HFF-Myc (cell line): ENCODE data around the gene ERGIC2.
"Not testable (repeated sequence)": the region's sequence is repeated elsewhere in the genome, so short reads cannot be mapped to it uniquely, and the experiment has no call there.

Experiments used
- DNase-seq: peaks from one replicate; pipeline ENCODE4 v3.0.0-alpha.2; 2011; ENCODE audit warnings: low read depth; ENCODE audit errors: extremely low read depth
- H3K4me3 ChIP-seq: replicated peaks from 2 replicates; pipeline ENCODE4 v1.5.1; 2011; ENCODE audit warnings: low read depth, mild to moderate bottlenecking, control low read depth, low read length
- TF ChIP-seq, protein P1 (sequence below): IDR thresholded peaks from 2 replicates; pipeline ENCODE4 v1.5.1; 2012; ENCODE audit warnings: mild to moderate bottlenecking, low read depth, low read length, control low read depth; ENCODE audit errors: missing control alignments

Gene ERGIC2

DNA sequence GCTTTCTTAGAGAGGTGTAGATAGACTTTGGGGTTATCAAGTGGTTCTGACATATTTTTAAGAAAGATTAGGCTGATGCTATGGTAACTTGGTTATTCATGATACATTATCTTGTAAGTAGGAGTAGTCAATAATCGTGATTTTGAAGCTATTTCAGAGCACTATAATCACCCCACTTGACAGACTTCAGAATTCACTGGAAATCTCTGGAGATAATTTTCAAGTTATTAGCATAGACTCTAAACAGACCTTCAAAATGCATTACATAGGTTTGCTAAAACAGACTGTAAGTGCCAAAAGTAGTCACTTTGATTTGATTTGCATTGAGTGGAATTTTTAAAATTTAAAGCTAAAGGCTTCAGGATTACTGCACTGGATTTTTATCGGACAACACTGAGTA lies 74.3 kb downstream of the ERGIC2 start:
- TF ChIP-seq, protein P1, sequence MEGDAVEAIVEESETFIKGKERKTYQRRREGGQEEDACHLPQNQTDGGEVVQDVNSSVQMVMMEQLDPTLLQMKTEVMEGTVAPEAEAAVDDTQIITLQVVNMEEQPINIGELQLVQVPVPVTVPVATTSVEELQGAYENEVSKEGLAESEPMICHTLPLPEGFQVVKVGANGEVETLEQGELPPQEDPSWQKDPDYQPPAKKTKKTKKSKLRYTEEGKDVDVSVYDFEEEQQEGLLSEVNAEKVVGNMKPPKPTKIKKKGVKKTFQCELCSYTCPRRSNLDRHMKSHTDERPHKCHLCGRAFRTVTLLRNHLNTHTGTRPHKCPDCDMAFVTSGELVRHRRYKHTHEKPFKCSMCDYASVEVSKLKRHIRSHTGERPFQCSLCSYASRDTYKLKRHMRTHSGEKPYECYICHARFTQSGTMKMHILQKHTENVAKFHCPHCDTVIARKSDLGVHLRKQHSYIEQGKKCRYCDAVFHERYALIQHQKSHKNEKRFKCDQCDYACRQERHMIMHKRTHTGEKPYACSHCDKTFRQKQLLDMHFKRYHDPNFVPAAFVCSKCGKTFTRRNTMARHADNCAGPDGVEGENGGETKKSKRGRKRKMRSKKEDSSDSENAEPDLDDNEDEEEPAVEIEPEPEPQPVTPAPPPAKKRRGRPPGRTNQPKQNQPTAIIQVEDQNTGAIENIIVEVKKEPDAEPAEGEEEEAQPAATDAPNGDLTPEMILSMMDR = no peak
- no peak for DNase-seq
- H3K4me3 ChIP-seq = no peak overlapping the region

DNA sequence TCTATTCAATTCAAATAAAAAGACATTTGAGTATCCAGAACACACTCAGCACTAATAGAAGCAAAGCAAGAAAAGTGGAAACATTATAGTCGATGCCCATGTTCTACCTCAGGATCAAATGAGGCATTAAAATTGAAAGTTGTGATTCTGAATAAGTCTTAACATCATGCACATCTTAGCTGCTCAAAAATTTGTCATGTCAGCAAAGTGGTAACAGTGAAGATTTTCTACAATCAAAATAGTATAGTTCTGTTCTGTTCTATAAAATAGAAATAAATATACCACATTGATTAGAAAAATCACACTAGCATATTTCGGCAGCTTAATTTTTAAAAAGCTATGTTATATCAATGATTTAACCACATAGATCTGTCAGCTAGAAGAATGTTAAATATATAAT lies 74.7 kb downstream of the ERGIC2 start:
- H3K4me3 ChIP-seq = no peak overlapping the region
- no peak for DNase-seq
- TF ChIP-seq, protein P1 = no peak

DNA sequence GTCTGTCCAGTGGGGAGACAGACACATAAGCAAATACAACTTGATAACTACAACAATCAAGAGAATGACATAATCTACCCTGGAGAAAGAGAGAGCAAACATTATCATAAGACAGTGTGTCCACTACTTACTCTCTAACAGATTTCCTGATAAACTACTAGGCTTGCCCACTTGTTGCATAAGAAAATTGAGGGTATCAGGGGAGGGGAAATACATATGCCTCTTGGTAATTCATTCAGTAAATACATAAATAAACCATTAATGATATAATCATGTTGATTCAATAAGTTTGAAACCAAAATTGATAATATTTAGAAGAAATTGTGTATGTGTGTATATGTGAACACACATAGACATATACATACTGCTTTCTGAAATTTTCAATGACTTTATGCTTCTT lies 76.6 kb downstream of the ERGIC2 start:
- H3K4me3 ChIP-seq = no peak overlapping the region
- DNase-seq = no peak
- TF ChIP-seq, protein P1 = no peak

DNA sequence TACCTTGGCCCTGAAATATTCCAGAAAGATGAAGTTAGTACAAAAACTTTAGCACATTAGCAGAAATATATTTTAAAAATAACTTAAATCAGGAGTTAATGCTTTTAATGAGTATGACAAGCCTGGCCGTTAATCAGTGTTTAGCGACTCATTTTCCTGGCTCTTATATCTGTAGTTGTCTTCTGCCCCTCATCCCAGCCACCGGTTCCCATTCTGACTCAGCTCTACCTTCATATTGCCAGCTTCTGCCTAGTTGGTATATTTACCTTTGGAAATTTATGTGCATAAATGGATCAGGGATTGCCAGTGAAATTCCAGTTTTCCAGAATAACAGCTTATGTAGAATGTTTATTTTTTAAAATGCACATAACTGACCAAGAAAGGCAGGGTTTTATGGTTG lies 79.9 kb downstream of the ERGIC2 start:
- TF ChIP-seq, protein P1 = no peak
- no peak for DNase-seq
- no peak overlapping the region for H3K4me3 ChIP-seq

DNA sequence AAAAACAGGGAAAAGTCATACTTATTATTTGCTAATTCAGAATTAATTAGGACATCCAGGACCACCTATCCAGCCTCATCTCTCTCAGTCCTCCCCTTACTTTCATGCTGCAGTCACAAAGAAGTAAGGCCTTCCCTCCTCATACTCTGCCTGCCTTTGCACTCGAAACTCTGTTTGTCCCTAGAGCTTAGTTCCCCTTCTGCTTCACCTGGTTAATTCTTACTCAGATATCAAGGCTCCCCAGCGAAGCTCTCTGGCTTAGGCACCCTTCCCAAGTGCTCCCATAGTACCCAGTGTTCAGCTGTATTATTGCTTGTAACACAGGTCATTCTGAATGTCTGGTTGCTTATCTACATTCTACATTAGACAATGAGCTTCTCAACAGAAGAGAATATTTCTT lies 81.3 kb downstream of the ERGIC2 start:
- no peak for DNase-seq
- H3K4me3 ChIP-seq = no peak overlapping the region
- TF ChIP-seq, protein P1 = no peak

DNA sequence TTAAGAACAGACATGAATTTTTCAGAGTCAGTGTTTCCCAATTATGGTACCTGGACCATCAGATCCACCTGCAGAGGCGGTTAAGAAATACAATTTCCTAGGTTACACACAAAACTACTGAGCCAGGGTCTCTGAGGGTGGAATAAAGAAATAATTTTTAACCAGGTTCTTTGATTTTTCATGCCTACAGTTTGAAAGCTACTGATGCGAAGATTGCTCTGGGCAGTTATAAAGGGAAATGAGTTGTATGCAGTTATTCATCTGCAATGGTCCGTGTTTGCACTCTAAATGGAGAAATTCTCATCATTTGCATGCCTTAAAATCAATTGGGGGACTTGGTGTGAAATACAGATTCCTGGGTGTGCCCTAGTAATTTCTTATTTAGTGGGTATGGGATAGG lies 89.7 kb downstream of the ERGIC2 start:
- TF ChIP-seq, protein P1 = no peak
- H3K4me3 ChIP-seq = no peak overlapping the region
- DNase-seq = no peak

DNA sequence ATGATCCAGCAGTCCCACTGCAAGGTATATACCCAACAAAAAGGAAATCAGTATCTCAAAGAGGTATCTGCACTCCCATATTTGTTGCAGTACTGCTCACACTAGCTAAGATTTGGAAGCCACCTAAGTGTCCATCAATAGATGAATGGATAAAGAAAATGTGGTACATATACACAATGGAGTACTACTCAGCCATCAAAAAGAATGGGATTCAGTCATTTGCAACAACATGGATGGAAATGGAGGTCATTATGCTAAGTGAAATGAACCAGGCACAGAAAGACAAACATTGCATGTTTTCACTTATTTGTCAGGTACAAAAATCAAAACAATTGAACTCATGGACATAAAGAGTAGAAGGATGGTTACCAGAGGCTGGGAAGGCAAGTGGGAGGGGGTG lies 90.5 kb downstream of the ERGIC2 start:
- not testable (repeated sequence) for DNase-seq

DNA sequence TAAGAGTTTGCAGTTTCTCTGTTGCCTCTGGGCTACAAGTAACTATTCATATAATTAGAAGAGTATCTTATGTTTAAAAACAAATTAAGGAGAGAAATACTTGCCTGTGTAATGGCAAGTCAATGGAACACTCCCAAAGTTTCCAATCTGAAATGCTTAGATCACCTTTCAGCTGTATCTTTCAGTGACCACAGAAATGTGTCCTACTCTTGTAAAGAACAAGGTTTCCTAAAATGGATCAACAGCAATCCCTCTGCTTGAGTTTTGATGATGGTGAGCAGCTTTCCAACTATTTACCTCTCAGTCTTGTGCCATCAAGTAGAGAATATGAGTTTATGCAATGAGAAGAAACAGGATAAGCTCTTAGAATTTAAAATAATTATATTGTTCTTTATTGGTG lies 92.9 kb downstream of the ERGIC2 start:
- TF ChIP-seq, protein P1 = no peak
- DNase-seq = no peak

More for the DNA sequence above, 90.5 kb downstream of the ERGIC2 start:
- not testable (repeated sequence) for H3K4me3 ChIP-seq

More for the DNA sequence above, 92.9 kb downstream of the ERGIC2 start:
- H3K4me3 ChIP-seq = no peak overlapping the region
